Activated naive CD4-positive, alpha-beta T cell treated with anti-CD3 and anti-CD28 coated beads, Interleukin-2, amount 10 ng/mL, durations not matched to agents 7 days and 5 days (primary cell): Measurements from ENCODE around the gene KIFC3.

Source experiments
- CTCF ChIA-PET: fragments of 350-600 bp; sonication (Branson Sonifier 250); formaldehyde crosslinking; loops from one replicate; lab custom pipeline; 2021; ENCODE audit warnings: antibody characterized with exemption; lab: Charles Lee
- DNase-seq: peaks from one replicate; pipeline ENCODE4 v3.0.0-alpha.2; 2020
- H3K27ac Mint-ChIP-seq: one replicate; pipeline ENCODE4 v1.8.0; 2021; ENCODE audit warnings: mild to moderate bottlenecking, moderate library complexity, mixed read lengths
- H3K27me3 Mint-ChIP-seq: one replicate; pipeline ENCODE4 v1.8.0; 2021; ENCODE audit warnings: mild to moderate bottlenecking, mixed read lengths
- H3K36me3 Mint-ChIP-seq: one replicate; pipeline ENCODE4 v1.8.0; 2021; ENCODE audit warnings: mixed read lengths
- H3K4me1 Mint-ChIP-seq: one replicate; pipeline ENCODE4 v1.8.0; 2021; ENCODE audit warnings: mixed read lengths
- H3K4me3 Mint-ChIP-seq: one replicate; pipeline ENCODE4 v1.8.0; 2021; ENCODE audit warnings: mild to moderate bottlenecking, moderate library complexity, mixed read lengths
- H3K9me3 Mint-ChIP-seq: one replicate; pipeline ENCODE4 v1.8.0; 2021; ENCODE audit warnings: mixed read lengths

The KIFC3 gene

DNA sequence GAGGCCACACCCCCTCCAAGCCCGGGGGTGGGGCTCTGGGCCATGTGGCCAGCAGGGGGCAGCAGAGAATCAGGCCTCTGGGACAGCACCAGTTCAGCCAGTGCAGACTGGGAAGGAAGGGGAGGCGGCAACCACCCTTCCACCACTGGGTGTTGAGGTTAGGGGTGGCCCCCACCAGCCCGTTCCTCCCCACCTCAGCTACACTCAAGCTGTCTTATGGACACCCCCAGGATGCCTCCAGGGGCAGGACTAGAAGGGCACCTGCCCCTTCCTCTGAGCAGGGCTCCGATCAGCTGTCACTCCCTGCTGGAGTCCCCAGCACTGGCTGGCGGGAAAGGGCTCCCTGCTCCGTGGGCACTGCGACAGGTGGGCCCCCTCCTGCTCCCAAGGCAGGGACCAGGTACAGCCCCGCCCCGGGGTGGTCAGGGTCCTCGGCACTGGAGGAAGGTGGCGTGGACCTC lies 44.9 kb downstream of the KIFC3 start:
- Mint-ChIP-seq H3K9me3 (no peaks in the 10 kb centered on the region), H3K27ac (no peak overlapping the region), H3K36me3 (no peaks in the 10 kb centered on the region), H3K27me3 (no peaks in the 10 kb centered on the region), H3K4me1 (no peaks in the 10 kb centered on the region), H3K4me3 (no peak overlapping the region)
- DNase-seq, result peak; percentile 91
- CTCF ChIA-PET, result interaction anchor here (0.6 to 1.8 kb wide), 14 partner anchors 10 to 318 kb away, joined by 3 to 8 read pairs (median 3); no protein-coding TSS in a partner anchor

DNA sequence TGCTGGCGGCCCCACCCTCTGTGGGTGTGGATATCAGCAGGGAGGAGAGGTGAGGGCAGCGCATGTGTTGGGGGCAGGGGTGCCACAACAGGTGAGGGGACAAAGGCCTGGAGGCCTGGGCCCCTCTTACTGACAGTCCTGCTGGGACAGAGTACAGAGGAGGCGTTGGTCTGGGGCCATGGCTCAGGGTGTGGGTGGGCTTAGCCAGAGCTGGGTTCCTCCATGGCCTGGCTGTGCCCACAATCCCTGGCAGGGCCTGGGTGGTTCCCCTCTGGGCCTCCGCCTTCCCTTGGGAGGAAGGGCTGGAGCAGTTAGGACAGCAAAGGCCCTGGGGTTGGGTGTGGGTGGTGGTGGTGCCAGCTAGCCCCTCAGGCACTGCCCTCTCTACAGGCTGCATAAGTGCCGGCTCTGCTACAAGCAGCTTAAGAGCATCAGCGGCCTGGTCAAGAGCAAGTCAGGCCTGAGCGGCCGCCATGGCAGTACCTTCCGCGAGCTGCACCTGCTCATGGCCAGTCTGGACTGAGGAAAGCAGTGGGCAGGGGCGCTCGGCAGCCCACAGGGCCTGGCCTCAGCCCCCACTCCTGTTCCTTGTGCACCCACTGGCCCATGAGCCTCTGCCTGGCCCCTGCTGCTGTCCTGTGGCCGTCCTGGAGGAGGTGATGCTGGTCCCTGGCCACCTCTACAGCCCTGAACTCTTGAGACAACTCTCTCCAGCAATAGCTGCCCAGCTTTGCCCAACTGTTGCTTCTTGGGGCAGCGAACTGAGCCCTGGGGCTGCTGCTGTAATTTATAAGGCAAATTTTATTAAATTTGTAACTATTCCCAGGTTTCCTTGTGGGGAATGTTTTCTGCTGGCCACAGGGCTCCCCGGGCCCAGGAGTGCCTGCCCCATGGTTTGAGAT lies 45.6 kb downstream of the KIFC3 start:
- Mint-ChIP-seq H3K27ac (no peak overlapping the region), H3K4me3 (no peak overlapping the region), H3K36me3 (no peaks in the 10 kb centered on the region), H3K9me3 (no peaks in the 10 kb centered on the region), H3K27me3 (no peaks in the 10 kb centered on the region), H3K4me1 (no peaks in the 10 kb centered on the region)
- CTCF ChIA-PET, result interaction anchor here (0.6 to 1.8 kb wide), 10 partner anchors 11 to 319 kb away, joined by 3 to 8 read pairs (median 4); no protein-coding TSS in a partner anchor
- no peak for DNase-seq

DNA sequence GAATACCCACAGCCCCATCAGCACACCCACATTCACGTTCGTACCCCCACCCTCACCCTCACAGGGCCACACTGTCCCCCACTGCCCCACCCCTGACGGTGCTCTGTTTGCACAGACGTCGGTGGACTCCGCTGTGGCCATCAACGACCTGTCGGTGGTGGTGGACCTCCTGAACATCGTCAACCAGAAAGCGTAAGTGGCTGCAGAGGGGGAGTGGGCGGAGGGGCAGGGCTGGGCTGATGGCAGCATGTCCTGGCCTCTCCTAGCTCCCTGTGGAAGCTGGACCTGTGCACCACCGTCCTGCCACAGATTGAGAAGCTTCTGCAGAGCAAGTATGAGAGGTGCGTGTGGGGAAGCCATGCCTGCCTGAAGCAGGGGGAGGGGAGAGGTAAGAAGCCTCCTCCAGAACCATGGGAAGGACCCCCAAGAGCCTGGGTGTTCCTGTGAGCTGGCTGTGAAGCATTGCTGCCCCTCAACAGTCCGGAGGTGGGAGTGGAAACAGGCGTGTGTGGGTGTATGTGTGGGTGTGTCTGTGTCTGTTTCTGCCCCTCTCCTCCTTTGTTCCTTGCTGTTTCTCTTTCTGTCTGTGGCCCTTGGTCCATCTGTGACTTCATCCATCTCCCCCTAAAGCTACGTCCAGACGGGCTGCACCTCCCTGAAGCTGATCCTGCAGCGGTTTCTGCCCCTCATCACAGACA lies 46.4 kb downstream of the KIFC3 start:
- Mint-ChIP-seq H3K27me3 (no peaks in the 10 kb centered on the region), H3K36me3 (no peaks in the 10 kb centered on the region), H3K9me3 (no peaks in the 10 kb centered on the region), H3K4me3 (no peak overlapping the region), H3K4me1 (no peaks in the 10 kb centered on the region), H3K27ac (no peak overlapping the region)
- CTCF ChIA-PET, result interaction anchor here (1.1 to 1.6 kb wide), 4 partner anchors 107 to 179 kb away, joined by 3 to 5 read pairs (median 4); no protein-coding TSS in a partner anchor
- DNase-seq, result no peak

DNA sequence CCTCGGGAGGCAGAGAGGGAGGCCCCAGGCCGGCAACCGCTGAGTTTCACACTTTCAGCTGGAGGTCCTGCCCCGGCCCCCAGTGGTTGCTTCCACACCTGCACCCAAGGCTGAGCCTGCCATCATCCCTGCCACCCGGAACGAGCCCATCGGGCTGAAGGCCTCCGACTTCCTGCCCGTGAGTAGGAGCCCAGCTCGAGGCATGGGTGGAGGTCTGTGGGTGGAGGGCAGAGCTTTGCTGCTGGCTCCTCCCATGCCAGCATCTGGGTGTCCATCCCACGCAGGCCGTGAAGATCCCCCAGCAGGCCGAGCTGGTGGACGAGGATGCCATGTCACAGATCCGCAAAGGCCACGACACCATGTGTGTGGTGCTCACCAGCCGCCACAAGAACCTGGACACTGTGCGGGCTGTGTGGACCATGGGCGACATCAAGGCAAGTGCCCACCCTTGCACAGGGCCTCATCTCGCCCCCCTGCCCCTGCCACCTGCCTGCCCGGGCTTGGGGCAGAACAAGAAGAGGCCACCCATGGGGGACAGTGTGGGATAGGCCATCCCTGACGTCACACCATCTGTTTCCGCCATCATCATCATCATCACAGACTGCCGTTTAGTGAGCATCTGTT lies 47.1 kb downstream of the KIFC3 start:
- CTCF ChIA-PET, result no interaction called here
- H3K27ac Mint-ChIP-seq, result no peak overlapping the region

DNA sequence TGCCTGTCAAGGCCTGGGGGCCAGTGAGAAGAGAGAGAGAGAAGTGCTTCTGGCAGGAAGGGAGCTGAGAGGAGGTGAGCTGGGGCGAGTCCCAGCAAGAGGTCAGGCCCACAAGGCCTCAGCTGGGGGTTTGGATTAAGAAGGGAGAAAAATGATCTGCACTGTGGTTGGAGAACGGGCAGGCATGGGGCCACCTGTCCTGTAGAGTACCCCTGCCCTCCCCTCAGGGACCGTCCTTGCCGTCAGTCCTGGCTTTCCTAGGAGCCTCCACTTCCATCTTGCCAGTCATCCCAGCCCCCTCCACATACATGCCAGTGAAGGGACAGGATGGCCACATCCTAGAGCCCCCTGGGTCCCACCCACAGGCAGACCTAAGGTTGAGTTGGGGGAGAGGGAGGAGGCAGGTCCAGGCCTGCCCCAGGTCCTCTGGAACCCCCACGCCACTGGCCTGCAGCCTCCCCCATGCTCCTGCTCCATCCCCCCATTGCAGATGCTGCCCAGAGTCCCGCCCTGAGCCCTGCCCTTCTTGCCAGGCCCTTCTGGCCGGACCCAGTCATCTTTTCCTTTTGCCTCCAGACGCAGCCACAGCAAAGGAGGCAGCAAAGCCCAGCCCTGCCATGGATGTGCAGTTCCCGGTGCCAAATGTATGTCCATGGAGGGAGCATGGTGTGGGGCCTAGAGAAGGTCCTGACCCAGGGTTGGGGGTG lies 47.8 kb downstream of the KIFC3 start:
- Mint-ChIP-seq H3K9me3 (no peaks in the 10 kb centered on the region), H3K4me1 (no peaks in the 10 kb centered on the region), H3K27ac (no peak overlapping the region), H3K27me3 (no peaks in the 10 kb centered on the region), H3K36me3 (no peaks in the 10 kb centered on the region), H3K4me3 (no peak overlapping the region)
- no peak for DNase-seq
- CTCF ChIA-PET, result no interaction called here

More for the DNA sequence above, 47.1 kb downstream of the KIFC3 start:
- no peaks in the 10 kb centered on the region for H3K27me3 Mint-ChIP-seq
- DNase-seq, result no peak
- H3K4me3 Mint-ChIP-seq, result no peak overlapping the region
- H3K36me3 Mint-ChIP-seq, result no peaks in the 10 kb centered on the region
- no peaks in the 10 kb centered on the region for H3K4me1 Mint-ChIP-seq
- no peaks in the 10 kb centered on the region for H3K9me3 Mint-ChIP-seq

DNA sequence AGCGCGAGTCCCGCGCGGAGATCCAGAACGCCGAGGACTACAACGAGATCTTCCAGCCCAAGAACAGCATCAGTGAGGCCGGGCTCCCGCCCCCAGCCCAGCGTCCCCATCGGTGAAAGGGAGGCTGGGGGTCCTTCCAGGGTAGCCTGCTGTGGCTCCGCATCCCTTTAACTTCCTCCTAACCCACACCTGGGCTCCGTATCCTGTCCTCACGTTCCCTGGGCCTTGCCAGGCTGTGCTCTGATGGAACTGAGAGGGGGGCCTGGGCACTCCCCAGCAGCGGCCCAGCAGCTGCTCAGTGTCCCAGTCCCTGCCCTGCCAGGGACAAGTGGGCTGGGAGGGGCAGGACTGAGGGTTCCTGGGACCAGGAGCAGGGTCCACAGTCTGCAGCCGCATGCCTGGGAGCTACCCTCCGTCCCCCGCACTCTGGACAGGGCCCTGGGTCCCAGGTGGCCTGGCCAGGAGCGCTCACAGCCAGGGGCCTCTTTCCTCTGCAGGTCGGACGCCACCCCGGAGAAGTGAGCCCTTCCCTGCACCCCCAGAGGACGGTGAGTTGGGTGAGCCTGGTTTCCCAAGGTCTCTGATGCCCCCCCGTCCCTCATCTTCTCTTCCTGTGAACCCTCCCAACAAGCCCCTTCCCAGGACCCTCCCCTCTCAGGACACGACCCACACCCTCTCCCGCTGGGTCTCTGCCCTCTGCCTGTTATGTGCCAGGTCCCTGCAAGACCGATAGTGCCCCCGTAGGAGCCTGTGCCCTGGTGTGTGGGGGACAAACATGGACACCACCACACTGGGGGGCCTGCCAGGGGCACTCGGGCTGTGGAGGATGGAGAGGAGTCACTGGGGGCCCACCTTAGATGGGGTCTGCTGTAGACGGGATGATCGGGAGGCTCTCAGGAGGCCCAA lies 48.6 kb downstream of the KIFC3 start:
- no peaks in the 10 kb centered on the region for H3K9me3 Mint-ChIP-seq
- CTCF ChIA-PET, result no interaction called here
- no peak overlapping the region for H3K27ac Mint-ChIP-seq
- no peak for DNase-seq
- H3K27me3 Mint-ChIP-seq, result no peaks in the 10 kb centered on the region
- no peaks in the 10 kb centered on the region for H3K4me1 Mint-ChIP-seq
- H3K4me3 Mint-ChIP-seq, result no peak overlapping the region
- peaks cover 2% of the 10 kb centered on the region for H3K36me3 Mint-ChIP-seq

DNA sequence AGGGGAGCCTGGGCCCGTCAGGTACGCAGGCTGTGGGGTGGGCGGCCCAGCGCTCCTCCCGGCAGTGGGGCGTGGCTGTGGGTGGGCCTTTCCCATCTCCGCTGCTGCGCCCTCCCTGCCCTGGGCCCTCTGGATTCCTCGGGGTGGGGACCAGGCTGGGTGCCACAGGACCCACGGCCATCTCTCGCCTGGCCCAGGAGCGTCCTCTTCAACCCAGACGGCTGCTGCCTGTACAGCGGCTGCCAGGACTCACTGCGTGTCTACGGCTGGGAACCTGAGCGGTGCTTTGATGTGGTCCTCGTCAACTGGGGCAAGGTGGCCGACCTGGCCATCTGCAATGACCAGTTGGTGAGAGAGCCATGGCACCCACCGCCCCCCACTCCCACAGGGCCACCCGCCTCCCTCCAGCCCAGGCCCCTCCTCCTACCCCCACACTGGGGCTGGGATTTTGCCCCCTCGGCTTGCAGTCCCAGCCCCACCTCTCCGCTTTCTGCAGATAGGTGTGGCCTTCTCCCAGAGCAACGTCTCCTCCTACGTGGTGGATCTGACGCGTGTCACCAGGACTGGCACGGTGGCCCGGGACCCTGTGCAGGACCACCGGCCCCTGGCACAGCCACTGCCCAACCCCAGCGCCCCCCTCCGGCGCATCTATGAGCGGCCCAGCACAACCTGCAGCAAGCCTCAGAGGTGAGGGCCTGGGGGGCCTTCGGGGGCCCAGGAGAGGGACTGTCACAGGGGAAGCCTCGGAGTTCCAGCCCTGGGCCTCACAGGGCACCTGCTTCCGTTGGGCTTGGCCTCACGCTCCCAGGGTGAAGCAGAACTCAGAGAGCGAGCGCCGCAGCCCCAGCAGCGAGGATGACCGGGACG lies 49.5 kb downstream of the KIFC3 start:
- Mint-ChIP-seq H3K27me3 (no peaks in the 10 kb centered on the region), H3K4me1 (no peaks in the 10 kb centered on the region), H3K9me3 (no peaks in the 10 kb centered on the region), H3K4me3 (no peak overlapping the region), H3K27ac (no peak overlapping the region), H3K36me3 (peaks cover 2% of the 10 kb centered on the region)
- CTCF ChIA-PET, result no interaction called here
- DNase-seq, result no peak

DNA sequence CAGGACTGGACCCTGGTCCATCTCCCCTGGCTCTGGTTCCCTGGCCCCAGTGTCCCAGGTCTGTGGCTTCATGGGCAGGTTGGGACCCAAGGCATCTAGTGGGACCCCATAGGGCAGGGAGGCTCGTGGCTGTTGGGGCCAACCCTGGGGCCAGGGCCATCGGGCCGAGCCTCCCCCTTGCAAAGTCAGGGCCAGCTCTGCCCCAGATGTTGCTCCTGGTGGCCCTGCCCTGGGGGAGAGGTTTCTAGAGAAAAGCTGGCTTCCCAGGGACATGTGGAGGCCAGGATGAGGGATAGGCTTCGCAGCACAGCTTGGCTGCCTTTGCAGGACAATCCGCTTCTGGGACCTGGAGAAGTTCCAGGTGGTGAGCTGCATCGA lies 50.1 kb downstream of the KIFC3 start:
- Mint-ChIP-seq H3K27me3 (no peaks in the 10 kb centered on the region), H3K36me3 (peaks cover 2% of the 10 kb centered on the region), H3K27ac (no peak overlapping the region), H3K9me3 (no peaks in the 10 kb centered on the region), H3K4me1 (no peaks in the 10 kb centered on the region), H3K4me3 (no peak overlapping the region)
- CTCF ChIA-PET, result interaction anchor here (1.3 kb wide), 1 partner anchor 16 kb away, joined by 5 read pairs; no protein-coding TSS in a partner anchor
- DNase-seq, result no peak

DNA sequence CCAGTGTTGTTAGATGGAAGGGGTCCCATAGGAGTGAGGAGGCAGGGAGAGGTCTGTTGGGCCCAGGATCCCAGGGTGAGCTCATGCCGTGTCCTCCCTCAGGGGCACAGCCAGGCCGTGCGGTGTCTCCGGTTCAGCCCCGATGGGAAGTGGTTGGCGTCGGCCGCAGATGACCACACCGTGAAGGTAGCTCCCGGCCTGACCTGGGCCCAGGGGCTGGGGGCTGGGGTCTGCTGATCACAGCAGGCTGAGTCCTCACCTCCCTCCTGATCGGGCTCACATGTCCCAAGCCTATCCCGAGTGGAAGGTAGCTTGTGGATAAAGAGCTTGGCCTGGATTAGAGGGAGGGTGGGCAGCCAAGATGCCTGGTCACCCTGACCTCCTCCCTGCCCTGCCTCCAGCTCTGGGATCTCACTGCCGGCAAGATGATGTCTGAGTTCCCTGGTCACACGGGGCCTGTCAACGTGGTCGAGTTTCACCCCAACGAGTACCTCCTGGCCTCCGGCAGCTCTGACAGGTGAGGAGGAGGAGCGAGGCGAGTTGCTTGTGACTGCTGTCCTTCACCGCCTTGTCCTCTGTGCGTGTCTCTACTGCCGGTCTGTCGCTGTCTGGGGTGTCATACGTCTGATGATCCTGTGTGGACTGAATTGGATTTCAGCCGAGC lies 50.6 kb downstream of the KIFC3 start:
- Mint-ChIP-seq H3K27me3 (no peaks in the 10 kb centered on the region), H3K9me3 (no peaks in the 10 kb centered on the region), H3K27ac (no peak overlapping the region), H3K4me3 (no peak overlapping the region), H3K4me1 (no peaks in the 10 kb centered on the region), H3K36me3 (peaks cover 2% of the 10 kb centered on the region)
- no peak for DNase-seq
- CTCF ChIA-PET, result interaction anchor here (0.5 to 1.3 kb wide), 3 partner anchors 15 to 176 kb away, joined by 3 to 5 read pairs (median 4); no protein-coding TSS in a partner anchor

DNA sequence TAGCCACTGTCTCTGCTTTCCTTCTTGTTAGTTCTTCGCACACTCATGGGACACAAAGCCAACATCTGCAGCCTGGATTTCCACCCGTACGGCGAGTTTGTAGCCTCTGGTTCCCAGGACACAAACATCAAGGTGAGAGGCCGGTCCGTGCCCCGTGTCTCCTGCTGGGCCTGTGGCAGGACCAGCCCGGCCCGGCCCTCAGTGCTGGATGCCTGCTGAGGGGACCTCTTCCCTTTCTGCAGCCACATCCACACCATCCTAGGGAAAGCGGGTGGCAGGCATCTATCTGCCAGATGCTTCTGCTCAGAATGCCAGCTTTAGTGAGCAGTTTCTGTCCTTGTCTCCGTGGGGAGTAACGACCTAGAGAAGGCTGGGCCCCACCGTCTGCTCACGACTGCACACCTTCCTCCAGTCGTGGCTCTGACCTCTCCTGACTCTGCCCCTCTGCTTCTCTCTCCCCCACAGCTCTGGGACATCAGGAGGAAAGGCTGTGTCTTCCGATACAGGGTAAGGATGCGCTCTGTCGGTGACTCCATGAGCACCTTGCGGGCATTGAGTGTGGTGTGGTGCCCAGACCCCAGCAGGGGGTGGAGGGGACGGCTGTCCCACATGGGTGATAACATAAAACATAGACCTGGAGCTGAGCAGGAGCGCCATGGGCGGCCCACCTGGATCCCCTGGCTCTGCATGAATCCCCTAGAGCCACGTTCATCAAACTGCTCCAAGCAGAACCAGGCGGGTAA lies 51.3 kb downstream of the KIFC3 start:
- Mint-ChIP-seq H3K27me3 (no peaks in the 10 kb centered on the region), H3K27ac (peak overlapping the region; percentile 66), H3K4me1 (no peaks in the 10 kb centered on the region), H3K9me3 (no peaks in the 10 kb centered on the region), H3K4me3 (no peak overlapping the region), H3K36me3 (peaks cover 2% of the 10 kb centered on the region)
- no peak for DNase-seq
- CTCF ChIA-PET, result interaction anchor here (0.5 to 1.3 kb wide), 3 partner anchors 15 to 175 kb away, joined by 3 to 5 read pairs (median 4); no protein-coding TSS in a partner anchor

DNA sequence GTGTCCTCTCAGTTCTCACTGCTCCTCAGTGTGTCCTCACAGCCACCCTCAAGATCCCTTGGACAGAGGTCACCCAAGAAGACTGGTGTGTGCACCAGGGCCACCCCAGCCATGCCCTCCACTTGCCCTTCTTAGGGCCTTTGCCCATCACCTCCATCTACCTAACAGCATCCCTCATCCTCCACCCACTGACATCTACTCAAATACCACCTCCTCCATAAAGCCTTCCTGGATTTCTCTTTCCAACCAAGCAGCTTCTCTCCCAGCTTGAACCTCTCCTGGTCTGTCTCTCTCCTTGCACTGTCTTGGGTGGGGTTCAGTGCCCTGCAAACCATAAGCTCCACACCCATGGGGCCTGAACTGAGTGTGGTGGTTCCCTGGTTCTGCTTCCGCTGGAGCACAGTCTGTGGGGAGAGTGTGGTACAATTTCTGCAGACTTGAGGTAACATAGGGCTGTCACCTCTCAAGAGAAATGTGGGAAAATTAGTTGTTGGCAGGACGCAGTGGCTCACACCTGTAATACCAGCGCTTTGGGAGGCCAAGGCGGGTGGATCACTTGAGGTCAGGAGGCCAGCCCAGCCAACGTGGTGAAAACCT lies 52.3 kb downstream of the KIFC3 start:
- no peaks in the 10 kb centered on the region for H3K9me3 Mint-ChIP-seq
- H3K27ac Mint-ChIP-seq, result peak overlapping the region; percentile 84
- no peaks in the 10 kb centered on the region for H3K4me1 Mint-ChIP-seq
- CTCF ChIA-PET, result no interaction called here
- H3K4me3 Mint-ChIP-seq, result no peak overlapping the region
- no peak for DNase-seq
- no peaks in the 10 kb centered on the region for H3K27me3 Mint-ChIP-seq
- peaks cover 2% of the 10 kb centered on the region for H3K36me3 Mint-ChIP-seq
